GM21526 (cell line): ENCODE measurements around the gene CCDC61.

Experiments
- ATAC-seq: cut with Tn5 transposase; IDR thresholded peaks from one replicate; pipeline ENCODE4 v1.9.1; 2021; ENCODE audit warnings: moderate library complexity; ENCODE audit not compliant: unreplicated experiment, low FRiP score

Gene CCDC61, protein sequence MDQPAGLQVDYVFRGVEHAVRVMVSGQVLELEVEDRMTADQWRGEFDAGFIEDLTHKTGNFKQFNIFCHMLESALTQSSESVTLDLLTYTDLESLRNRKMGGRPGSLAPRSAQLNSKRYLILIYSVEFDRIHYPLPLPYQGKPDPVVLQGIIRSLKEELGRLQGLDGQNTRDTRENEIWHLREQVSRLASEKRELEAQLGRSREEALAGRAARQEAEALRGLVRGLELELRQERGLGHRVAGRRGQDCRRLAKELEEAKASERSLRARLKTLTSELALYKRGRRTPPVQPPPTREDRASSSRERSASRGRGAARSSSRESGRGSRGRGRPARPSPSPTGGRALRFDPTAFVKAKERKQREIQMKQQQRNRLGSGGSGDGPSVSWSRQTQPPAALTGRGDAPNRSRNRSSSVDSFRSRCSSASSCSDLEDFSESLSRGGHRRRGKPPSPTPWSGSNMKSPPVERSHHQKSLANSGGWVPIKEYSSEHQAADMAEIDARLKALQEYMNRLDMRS

DNA sequence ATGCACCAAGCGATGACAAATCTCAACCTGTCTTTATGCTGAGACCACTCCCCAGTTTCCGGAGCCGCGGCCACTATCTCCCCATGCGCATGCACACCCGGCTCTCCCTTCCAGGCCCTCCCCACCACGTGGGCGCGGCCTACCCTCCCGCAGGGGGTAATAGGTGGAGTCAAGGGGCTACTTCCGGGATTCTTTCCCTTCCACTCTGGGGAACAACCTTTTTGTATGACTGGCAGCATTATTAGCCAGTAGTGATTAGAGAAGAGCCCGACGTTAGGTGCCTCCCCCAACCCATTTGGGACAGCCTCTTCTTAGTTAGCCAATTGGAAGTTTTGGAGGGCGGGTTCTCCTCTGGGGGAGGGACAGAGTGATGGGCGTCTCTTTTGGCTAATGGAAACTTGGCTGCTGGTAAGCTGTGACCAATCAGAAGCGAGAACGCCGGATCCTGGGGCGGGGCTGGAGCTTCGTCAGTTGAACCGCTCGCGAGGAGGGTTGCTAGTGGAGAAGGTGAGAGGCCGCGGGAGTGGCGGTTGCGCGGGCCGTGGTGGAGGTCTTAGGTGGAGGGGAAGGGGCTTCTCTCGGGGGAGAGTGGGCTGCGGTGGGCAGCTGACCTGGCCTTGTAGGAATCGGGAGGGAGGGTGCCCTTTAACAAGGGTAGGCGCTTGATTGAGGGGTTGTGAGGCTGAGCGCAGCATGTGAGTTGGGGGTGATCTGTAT, at the start of gene CCDC61:
TSS of gene CCDC61 (plus strand) at position 470 of the 717 bp plus-strand sequence. CDS start 7,552 bp downstream, outside the sequence.
- ATAC-seq = peak; percentile 94

DNA sequence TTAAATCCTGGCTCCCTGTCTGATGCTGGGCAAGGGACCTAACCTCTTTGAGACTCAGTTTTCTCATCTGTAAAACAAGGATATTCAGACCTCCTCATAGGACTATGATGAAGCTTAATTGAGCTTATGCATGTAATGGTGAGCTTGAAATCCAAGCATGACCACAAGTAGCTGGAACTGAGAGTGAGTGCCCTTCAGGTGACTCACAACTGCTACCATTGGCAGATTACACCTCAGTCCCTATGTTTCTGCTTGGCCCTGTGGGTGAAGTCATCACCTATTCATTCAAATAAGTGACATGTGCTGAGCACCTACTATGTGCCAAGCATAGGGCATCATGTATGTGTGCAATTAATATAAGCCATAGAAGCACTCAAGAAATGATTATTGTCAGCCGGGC, 47.3 kb upstream of the CCDC61 start:
- no peak for ATAC-seq

DNA sequence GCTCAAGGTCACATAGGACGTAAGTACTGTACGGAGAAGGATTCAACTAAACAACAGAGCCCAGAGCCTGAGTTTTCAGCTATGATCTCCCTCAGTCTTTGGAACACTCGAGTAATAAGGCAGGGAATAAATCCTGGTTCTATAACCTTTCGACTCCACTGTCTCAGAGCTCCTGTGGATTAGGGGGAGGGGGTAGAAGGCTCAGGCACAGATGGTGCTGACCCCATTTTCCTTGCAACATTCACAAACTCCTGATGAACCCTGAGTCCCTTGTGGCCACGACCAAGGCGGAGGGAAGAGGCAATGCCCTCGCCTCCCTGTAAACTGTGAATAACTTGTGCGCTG, 43.0 kb upstream of the CCDC61 start:
- no peak for ATAC-seq

DNA sequence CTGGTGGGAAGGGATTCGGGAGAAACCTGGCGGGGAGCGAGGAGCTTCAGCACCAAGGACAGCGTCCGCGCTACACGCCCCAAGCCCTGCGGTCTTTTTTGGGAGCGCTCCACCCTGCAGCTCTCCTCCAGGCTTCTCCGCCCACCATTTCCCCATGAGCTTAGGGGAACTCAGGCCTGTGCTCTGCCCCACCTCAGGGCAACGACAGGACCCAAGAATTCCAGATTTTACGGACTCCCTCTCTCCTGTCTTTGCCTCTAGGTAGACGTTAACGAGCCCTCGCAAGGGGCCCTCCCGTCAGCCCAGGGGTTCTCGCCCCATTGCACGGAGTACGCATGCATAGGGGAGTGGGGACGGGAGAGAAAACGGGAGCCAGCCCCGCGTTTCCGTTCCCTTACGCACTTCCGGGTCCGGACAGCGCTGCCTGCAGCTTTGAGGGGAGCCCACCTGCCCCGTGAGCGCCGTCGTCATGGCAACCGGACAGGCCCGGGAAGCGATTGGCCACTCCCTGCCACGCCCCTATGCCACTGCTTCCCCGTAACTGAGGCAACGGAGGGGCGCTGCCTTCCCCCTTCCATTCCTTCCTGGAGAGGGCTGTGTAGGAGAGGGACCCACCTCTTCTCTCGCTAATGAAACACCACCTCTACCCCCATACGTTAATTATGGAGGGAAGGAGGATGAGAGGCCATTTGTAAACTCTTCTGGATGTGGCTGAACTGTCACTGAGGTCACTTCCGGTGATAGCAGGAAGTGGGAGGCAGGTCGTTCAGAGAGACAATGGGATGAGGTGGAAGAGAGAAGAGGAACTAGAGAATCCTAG, 42.4 kb upstream of the CCDC61 start:
- ATAC-seq = no peak

DNA sequence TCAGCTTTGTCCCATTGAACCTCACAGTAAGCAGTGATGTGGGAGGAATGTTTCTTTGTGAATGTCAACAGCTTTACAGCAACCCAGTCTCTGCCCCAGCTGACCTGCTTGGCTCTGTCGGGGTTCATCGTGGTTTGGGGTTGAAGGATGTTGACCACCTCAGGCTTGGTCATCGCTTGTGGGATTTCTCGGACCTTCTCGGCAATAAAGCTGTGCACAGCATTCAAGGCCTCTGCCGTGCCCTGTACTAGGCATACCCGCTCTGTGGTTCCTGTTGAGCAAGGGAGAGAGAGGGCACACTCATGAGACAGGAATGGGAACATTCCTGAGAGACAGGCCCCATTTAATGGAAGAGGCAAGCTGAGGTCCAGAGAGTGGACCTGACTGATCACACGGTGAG, 41.6 kb upstream of the CCDC61 start:
- ATAC-seq = no peak

DNA sequence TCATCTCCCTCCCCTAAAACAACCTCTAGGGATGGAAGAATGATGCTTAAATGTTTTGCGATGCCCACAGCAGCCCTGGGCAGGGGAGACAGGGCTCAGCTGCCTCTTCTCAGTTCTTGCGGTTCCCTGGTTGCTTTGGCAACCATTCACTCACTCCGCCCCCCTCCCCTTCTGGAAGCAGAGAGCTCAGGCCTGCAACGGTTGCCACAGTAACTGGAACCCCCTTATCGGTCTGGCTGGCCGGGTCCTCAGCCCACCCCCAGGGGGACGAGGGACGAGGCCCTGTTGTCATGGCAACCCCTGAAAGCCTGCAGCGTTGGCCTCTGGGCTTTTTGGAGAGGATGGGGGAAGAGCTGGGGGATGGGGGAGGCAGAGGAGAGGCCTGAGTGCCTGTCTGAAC, 41.1 kb upstream of the CCDC61 start:
- ATAC-seq = no peak

DNA sequence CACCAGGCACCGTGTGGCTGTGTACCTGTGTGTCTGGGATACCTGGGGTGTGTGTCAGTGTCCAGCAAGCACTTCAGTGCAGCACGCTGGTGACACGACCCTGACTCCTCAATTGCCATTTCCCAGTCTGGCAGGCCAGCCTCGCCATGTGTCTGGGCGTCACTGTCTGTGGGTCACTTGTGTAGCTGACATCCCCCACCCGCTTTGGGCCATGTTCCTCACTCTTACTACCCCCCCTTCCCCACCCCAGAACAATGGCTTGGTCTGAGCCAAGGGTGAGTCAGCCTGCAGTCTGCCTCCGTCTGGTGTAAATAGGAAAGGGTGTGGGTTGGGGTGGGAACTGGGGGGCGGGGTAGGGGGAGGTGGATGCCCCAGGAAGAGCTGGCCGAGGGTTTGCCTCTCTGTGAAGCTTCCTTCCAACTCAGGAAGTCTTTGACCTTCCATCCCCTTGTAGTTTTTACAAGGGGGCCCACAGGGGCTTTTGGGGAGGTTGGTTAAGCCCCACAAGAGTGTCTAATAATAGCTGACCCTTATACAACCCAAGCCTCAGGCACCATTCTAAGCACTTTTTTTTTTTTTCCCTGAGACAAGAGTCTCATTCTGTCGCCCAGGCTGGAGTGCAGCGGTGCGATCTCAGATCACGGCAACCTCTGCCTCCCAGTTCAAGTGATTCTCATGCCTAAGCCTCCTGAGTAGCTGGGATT, 39.2 kb upstream of the CCDC61 start:
- ATAC-seq = no peak

DNA sequence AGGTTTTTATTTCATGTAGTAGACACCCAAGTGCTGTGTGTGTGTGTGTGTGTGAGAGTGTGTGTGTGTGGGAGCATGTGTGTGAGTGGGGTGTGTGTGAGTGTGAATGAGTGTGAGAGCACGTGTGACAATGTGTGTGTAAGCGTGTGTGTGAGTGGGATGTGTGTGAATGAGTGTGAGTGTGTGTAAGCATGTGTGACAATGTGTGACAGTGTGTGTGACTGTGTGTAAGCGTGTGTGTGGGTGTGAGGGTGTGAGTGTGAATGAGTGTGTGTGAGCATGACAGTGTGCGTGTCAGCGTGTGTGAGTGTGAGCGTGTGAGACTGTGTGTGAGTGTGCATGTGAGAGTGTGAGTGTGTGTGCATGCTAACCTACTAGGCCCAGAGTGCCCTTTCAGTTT, 36.9 kb upstream of the CCDC61 start:
- ATAC-seq = no peak

DNA sequence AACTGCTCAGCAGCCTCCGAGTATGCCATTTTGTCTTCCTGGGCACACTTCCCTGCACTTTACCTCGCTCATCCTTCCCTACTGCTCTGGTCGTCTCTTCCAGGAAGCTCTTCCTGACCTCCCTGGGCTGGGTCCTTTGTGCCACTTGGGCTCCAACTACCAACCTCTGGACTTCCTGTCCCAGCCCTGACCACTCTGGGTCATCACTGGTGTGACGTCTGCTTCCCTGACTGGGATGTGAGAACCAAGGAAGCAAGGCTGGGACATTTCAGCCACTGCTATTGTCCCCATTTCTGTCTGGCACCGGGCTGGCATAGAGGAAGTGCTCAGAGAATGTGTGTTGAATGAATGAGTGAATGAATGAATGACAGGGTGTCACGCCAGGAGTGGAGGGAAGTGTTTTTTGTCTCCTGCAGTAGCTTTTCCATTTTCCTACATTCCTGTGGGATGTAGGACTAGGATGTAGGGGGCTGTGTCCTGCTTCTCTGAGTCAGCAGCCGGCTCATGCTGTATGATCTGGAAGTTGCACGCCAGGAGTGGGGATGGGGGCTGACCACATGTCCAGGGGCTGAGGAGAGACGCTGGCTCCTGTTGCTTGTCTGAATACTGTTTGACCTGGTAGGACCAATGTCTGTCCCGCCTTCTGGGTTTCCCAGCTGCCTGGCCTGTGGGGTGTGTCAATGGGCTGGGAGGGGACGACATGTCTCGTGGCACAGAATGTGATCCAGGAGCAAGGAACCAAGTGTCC, 36.3 kb upstream of the CCDC61 start:
- ATAC-seq = no peak

DNA sequence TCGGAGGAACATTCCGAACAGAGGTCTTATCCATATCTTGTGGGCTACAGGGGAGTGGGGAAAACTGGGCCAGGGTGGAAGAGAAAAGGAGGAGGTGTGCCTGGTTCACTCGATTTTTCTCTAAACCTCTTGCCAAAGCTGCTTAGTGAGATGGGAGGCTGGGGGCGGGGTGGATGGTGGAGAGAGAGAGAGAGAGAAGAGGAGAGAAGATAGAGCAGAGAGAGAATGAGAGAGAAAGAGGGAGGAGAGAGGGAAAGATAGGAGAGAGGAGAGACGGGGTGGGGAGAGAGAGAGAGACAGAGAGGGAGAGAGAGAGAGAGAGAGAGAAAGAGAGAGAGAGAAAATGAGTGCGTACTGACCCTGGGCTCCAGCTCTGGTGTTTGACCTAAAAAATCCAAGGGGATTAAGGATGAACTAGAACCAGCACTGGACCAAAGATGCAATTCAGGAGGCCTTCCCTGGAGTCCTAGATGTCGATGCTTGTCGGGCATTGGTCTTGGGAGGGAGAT, 35.7 kb upstream of the CCDC61 start:
- ATAC-seq = no peak

DNA sequence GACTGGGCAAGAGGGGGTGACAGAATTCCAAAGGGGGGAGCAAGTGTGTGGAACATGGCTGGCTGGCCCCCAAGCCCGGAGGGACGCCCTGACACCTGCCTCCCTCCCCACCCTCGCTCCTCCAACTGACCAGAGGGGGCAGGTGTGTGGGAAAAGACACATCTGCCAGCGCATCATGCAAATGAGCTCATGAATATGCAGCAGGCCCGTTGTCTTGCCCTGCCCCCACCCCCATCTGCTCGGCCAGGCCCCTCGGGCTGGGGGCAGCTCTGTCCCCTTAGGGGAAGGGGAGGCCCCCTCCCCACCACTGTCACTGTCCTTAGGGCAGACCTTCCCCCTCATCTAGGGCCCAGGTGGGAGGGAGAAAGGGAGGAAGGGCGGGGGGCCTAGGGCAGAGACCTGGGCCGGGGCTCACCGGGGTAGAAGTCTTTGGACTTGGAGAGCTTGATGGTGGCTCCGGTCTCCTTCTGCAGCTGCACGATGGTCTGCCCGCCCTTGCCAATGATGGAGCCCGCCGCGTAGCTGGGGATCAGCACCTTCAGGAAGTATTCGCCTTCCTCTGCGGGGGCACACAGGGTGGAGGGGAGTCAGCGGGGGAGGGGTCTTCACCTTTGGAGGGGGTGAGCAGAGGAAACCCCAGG, 34.6 kb upstream of the CCDC61 start:
- ATAC-seq = no peak

DNA sequence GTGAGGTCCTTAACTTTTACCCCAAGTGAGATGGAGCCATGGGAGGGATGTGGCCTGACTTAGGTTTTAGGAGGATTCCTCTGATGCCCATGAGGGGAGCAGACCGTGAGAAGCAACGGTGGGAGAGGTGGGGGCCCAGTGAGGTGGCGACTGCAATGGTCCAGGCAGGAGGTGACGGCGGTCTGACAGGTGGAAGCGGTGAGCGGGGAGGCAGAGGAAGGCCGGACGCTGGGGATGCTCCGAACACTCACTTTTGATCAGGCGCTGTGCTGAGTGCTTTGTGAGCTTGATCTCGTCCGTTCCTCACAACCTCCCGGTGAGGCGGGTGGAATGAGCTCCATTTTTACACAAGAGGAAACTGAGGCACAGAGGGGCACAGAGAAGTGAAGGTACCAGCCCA, 33.2 kb upstream of the CCDC61 start:
- no peak for ATAC-seq

DNA sequence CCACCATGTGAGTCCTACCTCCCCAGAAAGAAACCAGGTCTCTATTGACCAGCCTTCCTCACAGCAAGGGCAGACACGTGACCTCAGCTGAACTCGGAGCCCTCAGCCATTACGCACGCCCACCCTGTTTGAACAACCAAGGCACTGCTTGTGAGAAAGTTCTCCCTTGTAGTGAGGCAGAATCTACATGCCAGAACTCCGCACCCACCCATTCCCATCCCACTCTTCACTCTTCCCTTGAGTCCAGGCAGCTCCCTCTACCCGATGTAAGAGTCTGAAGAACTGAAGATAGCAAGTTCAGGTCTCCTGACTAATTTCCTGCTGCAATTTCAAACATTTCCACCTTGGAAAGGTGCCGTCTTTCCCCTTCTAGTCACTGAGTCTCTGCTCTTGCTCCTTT, 28.0 kb upstream of the CCDC61 start:
- no peak for ATAC-seq

DNA sequence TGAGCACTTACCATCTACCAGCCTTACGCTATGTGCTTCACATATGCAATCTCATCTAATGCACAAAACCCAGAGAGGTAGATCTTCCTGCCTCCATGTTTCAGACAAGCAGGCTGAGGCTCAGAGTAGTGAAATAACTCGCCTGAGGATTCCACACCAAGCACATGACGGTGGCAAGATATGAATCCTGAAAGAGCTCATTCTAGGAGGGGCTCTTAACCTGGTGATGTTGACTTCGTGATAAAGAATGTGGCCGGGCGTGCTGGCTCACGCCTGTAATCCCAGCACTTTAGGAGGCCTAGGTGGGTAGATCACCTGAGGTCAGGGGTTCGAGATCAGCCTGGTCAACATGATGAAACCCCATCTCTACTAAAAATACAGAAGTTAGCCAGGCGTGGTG, 26.6 kb upstream of the CCDC61 start:
- no peak for ATAC-seq

DNA sequence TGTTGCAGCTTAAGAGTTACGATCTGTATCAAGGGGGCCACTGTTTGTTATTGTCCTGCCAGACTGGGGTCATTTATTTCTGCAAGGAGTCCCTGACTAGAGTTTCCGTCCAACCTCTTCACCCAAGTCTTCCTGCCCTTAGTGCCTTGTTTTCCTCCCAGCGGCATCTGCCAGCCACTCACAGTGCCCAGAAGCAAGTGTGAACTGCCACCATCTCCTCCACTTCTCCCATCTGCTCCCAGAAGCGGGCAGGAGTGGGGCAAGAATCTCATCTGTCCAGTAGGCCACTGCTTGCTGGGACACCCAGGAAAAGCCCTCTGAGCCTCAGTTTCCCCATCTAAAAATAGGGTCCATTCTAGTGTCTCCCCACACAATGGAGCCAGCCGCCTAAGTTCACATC, 25.6 kb upstream of the CCDC61 start:
- no peak for ATAC-seq

DNA sequence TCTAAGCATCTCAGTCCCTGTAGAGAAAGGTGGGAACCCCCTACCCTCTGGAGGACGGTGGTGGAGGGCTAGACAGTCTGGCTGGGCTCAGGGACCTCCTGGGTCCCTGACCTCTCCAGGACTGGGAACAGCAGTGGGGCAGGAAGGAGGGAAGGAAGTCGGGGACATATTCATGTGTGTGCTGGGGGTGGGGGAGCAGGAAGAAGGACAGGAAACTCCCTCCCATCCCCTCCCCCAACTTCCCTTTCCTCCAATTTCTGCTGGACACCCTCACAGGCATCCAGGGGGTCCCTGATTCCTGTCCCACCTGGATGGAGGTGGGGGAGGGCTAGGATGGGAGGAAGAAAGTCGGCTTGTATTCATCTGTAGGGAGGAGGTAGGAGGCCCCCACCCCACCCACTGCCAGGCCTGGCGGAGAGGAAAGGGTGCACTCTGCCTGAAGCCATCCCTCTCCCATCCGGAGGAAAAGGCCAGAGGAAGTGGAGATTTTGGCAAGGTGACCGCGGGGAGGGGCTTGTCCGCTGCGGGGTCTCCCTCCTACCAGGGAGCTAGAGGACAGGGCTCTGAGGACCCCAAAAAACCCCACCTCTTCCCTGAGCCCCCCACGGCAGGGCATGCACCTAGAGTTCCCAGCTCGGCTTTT, 23.9 kb upstream of the CCDC61 start:
- no peak for ATAC-seq

DNA sequence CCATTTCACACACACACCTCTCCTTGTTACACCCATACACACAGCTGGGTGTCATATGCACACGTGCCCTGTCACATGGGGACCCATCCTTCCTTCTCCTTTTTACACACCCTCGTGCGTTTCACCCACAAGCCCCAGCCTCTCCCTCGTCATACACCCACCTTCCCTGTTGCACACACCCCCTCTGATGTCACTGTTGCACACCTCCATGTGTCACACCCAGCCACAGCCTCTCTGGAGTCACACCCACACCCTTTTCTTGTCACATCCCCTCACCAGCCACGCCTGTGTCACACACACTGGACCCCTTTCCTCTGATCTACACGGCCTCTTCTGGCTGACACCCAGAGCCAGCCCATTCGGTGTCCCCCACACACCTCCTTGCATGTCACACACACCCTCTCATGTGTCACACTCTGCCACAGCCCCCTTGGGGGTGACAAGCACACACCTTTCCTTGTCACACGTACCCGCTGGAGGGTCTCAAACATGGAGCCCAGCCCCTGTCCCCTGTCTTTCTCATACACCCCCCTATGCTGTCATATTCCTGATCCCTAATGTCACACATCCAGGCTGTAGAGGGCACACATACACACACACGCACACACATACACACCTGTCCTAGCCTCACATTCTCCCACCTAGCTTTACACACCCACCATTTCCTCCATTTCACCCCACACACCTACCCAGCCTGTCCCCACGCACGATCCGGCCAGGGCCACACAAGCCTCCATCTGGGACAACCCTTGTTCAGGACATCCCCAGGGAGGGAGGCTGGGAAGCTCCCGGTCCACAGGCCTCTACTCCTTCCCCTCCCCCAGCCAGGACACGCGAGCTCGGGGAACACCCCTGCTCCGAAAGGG, 23.0 kb upstream of the CCDC61 start:
- no peak for ATAC-seq
